ENCODE measurements around the gene PRR23E. TPM values are rescaled to one million over a fixed set of nuclear protein-coding genes. Genes with fewer than 3 reads are reported as not detected.

Gene PRR23E
- total and polyA plus RNA-seq, 2 donors (not counting 3 experiments of a cell fraction or from before 2014, with no cell fraction given) = not detected

- no peak overlapping the region for H2AFZ ChIP-seq (ENCODE audit: low read depth, low read length)
- H3K27me3 ChIP-seq (ENCODE audit: control insufficient read depth in 2 of 2, insufficient read depth in 2 of 2, low read length in 2 of 2) = no peaks in the 10 kb centered on the region
- POLR2A ChIA-PET = no interaction called here
- TF ChIP-seq FOS (IDR thresholded peaks at IDR 0.05; ENCODE audit: borderline replicate concordance, insufficient read depth, low read length) = no peak
- TF ChIP-seq GATA2 (IDR thresholded peaks at IDR 0.05; ENCODE audit: insufficient read depth, insufficient read length, low read depth, low read length) = no peak
- no peak for TF ChIP-seq POLR2AphosphoS5 (IDR thresholded peaks at IDR 0.05; ENCODE audit: insufficient read depth, low read depth, low read length)
- no peak for TF ChIP-seq POLR2A (IDR thresholded peaks at IDR 0.05; ENCODE audit: low read depth, low read length)
- TF ChIP-seq MAX (IDR thresholded peaks at IDR 0.05; ENCODE audit: insufficient read depth, insufficient read length) = no peak
- no peak for TF ChIP-seq CTCF (IDR thresholded peaks at IDR 0.05; ENCODE audit: extremely low read depth in 1 of 2, insufficient read depth in 1 of 2, low read depth in 1 of 2, low read length in 2 of 2)
- H4K20me1 ChIP-seq (replicated peaks; ENCODE audit: control insufficient read depth, extremely low read depth, insufficient read depth, low read length) = no peaks in the 10 kb centered on the region
- dilution Hi-C loops (cut with MboI; ENCODE audit: extremely low pct_ligation_motif_present, low sequenced_read_pairs) (no loop called here), intact Hi-C loops (cut with micrococcal nuclease) (no loop called here)
- H3K79me2 ChIP-seq (ENCODE audit: control insufficient read depth, insufficient read depth, low read length) = no peaks in the 10 kb centered on the region
- H3K9me3 ChIP-seq (replicated peaks; ENCODE audit: control insufficient read depth, insufficient read depth, low read length) = no peaks in the 10 kb centered on the region
- H3K9ac ChIP-seq (replicated peaks; ENCODE audit: extremely low read depth, insufficient read depth, low read length) = no peak overlapping the region
- H3K4me2 ChIP-seq (ENCODE audit: insufficient read depth, low read length) = no peak overlapping the region
- H3K4me1 ChIP-seq (ENCODE audit: control insufficient read depth, extremely low read depth, insufficient read depth, low read length) = no peaks in the 10 kb centered on the region
- H3K9me1 ChIP-seq (replicated peaks; ENCODE audit: control insufficient read depth, extremely low read depth, insufficient read depth, low read length) = no peaks in the 10 kb centered on the region
- FAIRE-seq (no peak), DNase-seq (ENCODE audit: low read depth, low spot score) (no peak)
- H3K27ac ChIP-seq (ENCODE audit: insufficient read depth, low read depth, low read length) = no peak overlapping the region
- no TSS peak for BruUV-seq (replicated peaks)
- CTCF ChIA-PET = interaction anchor here (1.2 to 1.3 kb wide), 2 partner anchors 10 to 401 kb away, joined by 3 to 4 read pairs; no protein-coding TSS in a partner anchor
- no peak overlapping the region for H3K4me3 ChIP-seq (replicated peaks in 1 of 3; ENCODE audit: insufficient read depth in 1 of 3, low read depth in 1 of 3, low read length in 3 of 3)
- H3K36me3 ChIP-seq (ENCODE audit: control insufficient read depth in 2 of 2, extremely low read depth in 1 of 2, insufficient read depth in 2 of 2, low read length in 2 of 2) = no peaks in the 10 kb centered on the region
Measured at GRCh38 chr3:127152684-127153505, 40.0 kb upstream of the PRR23E start.

Measured in endothelial cell of umbilical vein (primary cell).